LNCaP clone FGC (cell line): ENCODE measurements around the gene ATP2A3.

Source experiments
- DNase-seq: peaks from one replicate; pipeline ENCODE4 v3.0.0-alpha.2; 2011; ENCODE audit warnings: low read depth
- H3K4me3 ChIP-seq: 2 replicates; pipeline ENCODE4 v1.5.1; 2011; ENCODE audit warnings: mild to moderate bottlenecking, low read depth, low read length, control low read depth
- CTCF ChIP-seq: IDR thresholded peaks from 2 replicates; pipeline ENCODE4 v1.5.1; 2012; ENCODE audit warnings: mild to moderate bottlenecking; ENCODE audit not compliant: control insufficient read depth, insufficient read depth; ENCODE audit errors: extremely low read depth

The ATP2A3 gene

DNA sequence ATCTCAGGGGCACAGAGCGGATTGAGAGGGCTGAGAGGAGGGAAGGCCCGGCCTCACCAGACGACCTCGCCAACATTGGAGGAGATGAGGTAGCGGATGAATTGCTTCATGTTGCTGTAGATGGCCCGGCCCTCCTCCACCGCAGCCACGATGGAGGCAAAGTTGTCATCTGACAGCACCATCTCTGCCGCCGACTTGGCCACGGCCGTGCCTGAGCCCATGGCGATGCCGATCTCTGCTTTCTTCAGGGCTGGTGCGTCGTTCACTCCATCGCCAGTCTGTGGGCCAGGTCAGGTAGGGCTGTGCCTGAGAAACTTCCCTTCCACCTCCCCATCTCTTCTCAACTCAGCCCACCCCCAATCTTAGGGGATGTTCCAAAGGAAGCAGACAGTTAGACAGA is 26.9 kb downstream of the ATP2A3 start:
- DNase-seq: no peak
- TF ChIP-seq CTCF: no peak
- H3K4me3 ChIP-seq: no peak overlapping the region

GRCh38 chr17:3935825-3936355 is 28.3 kb downstream of the ATP2A3 start:
- H3K4me3 ChIP-seq: no peak overlapping the region
- no peak for DNase-seq
- TF ChIP-seq CTCF: no peak

- H3K4me3 ChIP-seq: no peak overlapping the region
- peak; percentile 81 for TF ChIP-seq CTCF
- peak; percentile 27 for DNase-seq
Measured at GRCh38 chr17:3935140-3935542, 29.1 kb downstream of the ATP2A3 start.

GRCh38 chr17:3929764-3930163 is 34.5 kb downstream of the ATP2A3 start:
- DNase-seq: no peak
- TF ChIP-seq CTCF: no peak
- H3K4me3 ChIP-seq: no peak overlapping the region

DNA sequence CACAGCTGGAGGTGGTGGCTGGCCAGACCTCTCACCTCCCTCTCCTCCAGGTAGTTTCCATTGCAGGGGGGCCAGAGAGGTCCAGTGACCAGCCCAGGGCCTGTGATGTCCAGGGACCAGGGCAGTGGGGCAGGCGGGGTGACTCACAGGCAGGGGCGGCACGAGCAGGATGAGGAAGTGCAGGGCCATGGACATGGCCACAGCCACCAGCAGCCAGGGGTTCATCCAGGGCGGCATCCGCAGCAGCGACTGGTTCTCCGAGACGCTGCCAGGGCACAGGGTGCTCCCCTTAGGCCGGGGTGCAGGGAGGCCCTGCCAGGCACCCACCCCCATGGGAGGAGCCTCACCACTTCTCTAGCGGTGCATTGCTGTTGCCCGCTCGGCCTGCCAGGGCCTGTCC is 35.1 kb downstream of the ATP2A3 start:
- DNase-seq: no peak
- no peak for TF ChIP-seq CTCF
- H3K4me3 ChIP-seq: no peak overlapping the region

DNA sequence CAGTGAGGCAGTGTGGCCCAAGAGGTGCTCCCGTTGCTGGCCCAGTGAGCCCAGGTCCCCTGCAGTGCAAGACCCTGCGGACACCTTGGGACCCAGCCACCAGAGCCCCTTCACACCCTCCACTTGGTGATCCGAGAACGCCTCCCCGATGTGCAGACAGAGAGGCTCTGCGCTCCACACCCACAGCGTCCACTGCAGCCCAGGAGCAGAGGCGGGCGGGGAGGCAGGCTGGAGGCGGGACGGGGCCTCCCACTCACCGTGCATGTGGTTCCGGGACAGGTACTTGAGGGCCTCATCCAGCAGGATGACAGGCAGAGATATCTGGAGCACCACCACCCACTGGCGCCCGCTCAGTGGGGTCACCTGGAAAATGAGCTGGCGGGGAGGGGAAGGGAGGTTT is 35.8 kb downstream of the ATP2A3 start:
- no peak for TF ChIP-seq CTCF
- DNase-seq: no peak
- no peak overlapping the region for H3K4me3 ChIP-seq

DNA sequence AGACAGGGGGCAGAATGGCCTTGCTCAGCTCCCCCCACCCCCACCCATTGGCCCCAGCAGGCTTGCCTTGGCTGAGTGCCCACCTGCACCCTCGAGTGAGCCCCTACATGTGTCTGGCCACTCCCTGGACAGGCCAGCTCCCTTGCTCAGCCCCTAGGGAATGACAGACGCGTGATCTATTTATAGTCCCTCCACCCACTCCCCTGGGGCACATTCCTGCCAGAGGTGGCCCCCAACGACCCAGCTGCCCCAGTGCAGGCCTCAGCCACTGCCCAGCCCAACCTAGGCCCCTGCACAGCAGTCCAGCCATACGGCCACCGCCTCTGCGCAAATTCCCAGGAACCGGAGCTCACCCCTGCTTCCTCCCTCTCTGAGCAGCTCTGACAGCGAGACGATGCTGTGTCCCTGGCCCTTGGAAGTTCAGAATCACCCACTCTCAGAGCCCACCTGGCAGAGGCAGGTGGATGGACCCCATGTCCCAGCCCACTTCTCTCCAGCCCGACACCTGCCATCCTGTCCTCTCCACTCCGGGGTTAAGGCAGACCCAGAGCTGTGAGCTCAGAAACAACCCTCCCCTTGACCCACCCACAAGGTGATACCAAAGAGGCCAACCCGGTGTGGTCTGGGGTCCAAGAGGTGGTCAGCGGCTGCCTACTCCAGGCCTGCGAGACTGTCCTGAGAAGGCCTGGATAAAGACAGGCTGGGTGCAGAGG is 36.5 kb downstream of the ATP2A3 start:
- no peak for DNase-seq
- no peak overlapping the region for H3K4me3 ChIP-seq
- no peak for TF ChIP-seq CTCF
